HG03159 (cell line): Measurements from ENCODE around the gene PRR14L.
A peak's percentile ranks its signal among the peaks of the same experiment; 100 is the strongest.
"Not testable (repeated sequence)": the region's sequence is repeated elsewhere in the genome, so short reads cannot be mapped to it uniquely, and the experiment has no call there.

Experiments used
- ATAC-seq: cut with Tn5 transposase; IDR thresholded peaks from one replicate; pipeline ENCODE4 v1.9.1; 2021; ENCODE audit warnings: mild to moderate bottlenecking, moderate library complexity; ENCODE audit not compliant: unreplicated experiment

The PRR14L gene

GRCh38 chr22:31749636-31750364, at the start of gene PRR14L:
Gene PRR14L (minus strand): TSS chr22:31750132. CDS start chr22:31738860, 11,272 bp downstream.
- peak; percentile 56 for ATAC-seq

GRCh38 chr22:31799358-31799757, 49.4 kb upstream of the PRR14L start:
- ATAC-seq, result not testable (repeated sequence)

GRCh38 chr22:31790240-31790639, 40.3 kb upstream of the PRR14L start:
- ATAC-seq, result no peak

GRCh38 chr22:31789803-31790202, 39.9 kb upstream of the PRR14L start:
- no peak for ATAC-seq

GRCh38 chr22:31776231-31776630, 26.3 kb upstream of the PRR14L start:
- no peak for ATAC-seq

- no peak for ATAC-seq
These were observed 23.5 kb upstream of the PRR14L start for GRCh38 chr22:31773416-31773815.

GRCh38 chr22:31768422-31769059, 18.6 kb upstream of the PRR14L start:
- ATAC-seq, result no peak

GRCh38 chr22:31764785-31765184, 14.9 kb upstream of the PRR14L start:
- no peak for ATAC-seq

GRCh38 chr22:31758860-31759259, 8.9 kb upstream of the PRR14L start:
- not testable (repeated sequence) for ATAC-seq

- ATAC-seq, result no peak
These were observed 7.3 kb upstream of the PRR14L start for GRCh38 chr22:31757265-31757664.

- no peak for ATAC-seq
These were observed 4.9 kb upstream of the PRR14L start for GRCh38 chr22:31754813-31755212.

- ATAC-seq, result peak; percentile 68
These were observed 3.9 kb upstream of the PRR14L start, which contains the start of gene DEPDC5 for GRCh38 chr22:31753634-31754501. Gene DEPDC5 (plus strand): TSS chr22:31754019. CDS start chr22:31754922, 903 bp downstream.

- ATAC-seq, result peak; percentile 8
These were observed 3.2 kb upstream of the PRR14L start for GRCh38 chr22:31753005-31753633.

- no peak for ATAC-seq
These were observed 2.3 kb upstream of the PRR14L start for GRCh38 chr22:31752096-31752847.

- ATAC-seq, result no peak
These were observed 693 bp upstream of the PRR14L start for GRCh38 chr22:31750365-31751284.

- no peak for ATAC-seq
These were observed 1.4 kb downstream of the PRR14L start for GRCh38 chr22:31748490-31748889.

GRCh38 chr22:31747441-31747840, 2.5 kb downstream of the PRR14L start:
- no peak for ATAC-seq

GRCh38 chr22:31743871-31744270, 6.1 kb downstream of the PRR14L start:
- no peak for ATAC-seq

GRCh38 chr22:31742682-31743081, 7.2 kb downstream of the PRR14L start:
- ATAC-seq, result no peak
